GM20000 (cell line): ENCODE data around the gene COL23A1.

ENCODE experiments used
- DNase-seq: peaks from one replicate; pipeline ENCODE4 v3.0.0; 2012; ENCODE audit warnings: low spot score
- CTCF ChIP-seq: IDR thresholded peaks from 2 replicates; pipeline ENCODE4 v1.5.1; 2012; ENCODE audit warnings: mild to moderate bottlenecking, control low read depth; ENCODE audit errors: extremely low read depth, missing control alignments

COL23A1 gene

GRCh38 chr5:178418031-178418430 lies 172.2 kb downstream of the COL23A1 start:
- TF ChIP-seq CTCF: no peak
- DNase-seq: no peak

DNA sequence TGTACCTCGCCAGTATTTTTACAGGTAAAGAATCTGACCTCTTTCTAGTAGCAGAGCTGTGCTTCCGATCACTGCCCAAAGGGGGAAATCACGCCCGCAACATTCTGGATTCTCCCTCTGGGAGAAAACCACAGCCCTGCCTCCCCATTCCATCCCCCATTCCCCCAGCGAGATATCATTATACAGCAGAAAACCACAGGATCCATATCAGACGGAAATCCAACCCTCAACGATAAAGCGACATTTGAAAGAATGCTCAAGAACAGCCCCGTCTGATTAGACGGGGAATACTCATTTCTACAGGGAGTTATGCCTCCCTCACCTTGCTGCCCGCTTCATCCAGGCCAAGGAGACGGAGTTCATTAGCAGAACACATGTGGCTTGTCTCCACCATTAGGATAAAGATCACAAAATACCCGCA lies 172.8 kb downstream of the COL23A1 start:
- no peak for DNase-seq
- no peak for TF ChIP-seq CTCF

GRCh38 chr5:178416919-178417318 lies 173.3 kb downstream of the COL23A1 start:
- DNase-seq: no peak
- TF ChIP-seq CTCF: no peak

GRCh38 chr5:178416206-178416882 lies 173.8 kb downstream of the COL23A1 start:
- DNase-seq: no peak
- TF ChIP-seq CTCF: no peak

DNA sequence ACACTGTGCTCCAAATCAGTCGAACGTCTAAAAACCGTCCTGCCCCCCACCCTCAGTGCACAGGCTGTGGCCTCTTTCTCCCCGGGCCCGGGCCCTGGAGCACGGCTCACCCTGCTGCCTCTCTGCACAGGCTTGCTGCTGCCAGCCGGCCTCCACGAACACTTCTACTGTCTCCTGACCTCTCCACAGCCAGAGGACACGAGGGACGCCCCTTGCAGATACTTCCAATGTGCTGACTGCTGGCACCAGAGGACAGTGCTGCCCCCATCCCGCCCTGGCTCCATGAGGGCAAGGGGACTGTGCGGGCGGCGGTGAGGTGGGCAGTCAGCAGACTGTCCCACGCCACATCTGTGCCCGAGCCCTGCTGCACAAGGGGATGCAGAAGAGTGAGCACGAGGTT lies 174.8 kb downstream of the COL23A1 start:
- DNase-seq: no peak
- no peak for TF ChIP-seq CTCF

DNA sequence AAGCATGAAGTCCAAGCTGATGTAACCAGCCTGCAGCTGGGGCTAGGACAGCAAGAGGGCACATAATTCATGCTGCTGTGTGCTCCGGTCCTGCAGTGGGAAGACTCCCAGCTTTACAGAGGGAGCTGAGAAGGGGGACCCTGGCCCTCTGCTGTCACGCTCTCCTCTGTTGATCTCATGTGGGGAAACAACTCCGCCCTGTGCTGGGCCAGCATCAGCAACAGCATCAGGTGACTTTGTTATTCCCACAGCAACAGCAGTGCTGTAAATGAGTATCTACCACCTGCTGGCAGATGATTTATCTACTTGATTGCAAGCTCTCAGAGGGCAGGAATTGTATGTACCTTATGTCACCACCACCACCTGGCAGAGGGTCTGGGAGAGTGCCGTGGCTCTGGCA lies 176.2 kb downstream of the COL23A1 start:
- no peak for DNase-seq
- no peak for TF ChIP-seq CTCF

DNA sequence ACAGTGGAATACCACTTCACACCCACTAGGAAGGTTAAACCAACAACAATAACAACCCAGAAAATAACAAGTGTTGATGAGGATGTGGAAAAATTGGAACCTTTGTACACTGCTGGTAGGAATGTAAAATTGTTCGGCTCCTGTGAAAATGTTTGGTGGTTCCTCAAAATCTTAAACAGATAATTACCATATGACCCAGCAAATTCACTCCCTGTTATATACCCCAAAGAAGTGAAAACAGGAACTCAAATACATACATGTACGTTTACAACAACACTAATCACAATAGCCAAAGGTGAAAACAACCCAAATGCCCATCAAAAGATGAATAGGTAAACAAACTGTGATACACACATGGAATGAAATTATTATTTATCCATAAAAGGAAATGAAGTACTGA lies 179.1 kb downstream of the COL23A1 start:
- no peak for DNase-seq
- no peak for TF ChIP-seq CTCF
